Body of pancreas (tissue), 4 donors: Measurements from ENCODE around the gene RGS14.

Experiments
- CTCF ChIP-seq, 7 experiments: fragments of 450-650 bp in 4 of 7; fragments of 200-600 bp in 3 of 7; sonication (generic) in 3 of 7; IDR thresholded peaks; one replicate each; pipeline ENCODE4 v1.5.1; 2016 to 2019; ENCODE audit warnings: antibody characterized with exemption in 7 of 7
- POLR2A ChIP-seq, 3 donors: fragments of 450-650 bp; IDR thresholded peaks; one replicate each; pipeline ENCODE4 v1.6.1; 2016; ENCODE audit warnings: antibody characterized with exemption in 3 of 3, mild to moderate bottlenecking in 2 of 3

- TF ChIP-seq POLR2A (IDR thresholded peaks at IDR 0.05) (peak in 2 of 3 donors; percentile 14 to 33), CTCF (IDR thresholded peaks at IDR 0.05) (no peak)
These were observed 13.7 kb downstream of the RGS14 start for GRCh38 chr5:177371120-177372033.
